ENCODE results near the gene HSD17B3.
"Not testable (repeated sequence)": the region's sequence is repeated elsewhere in the genome, so short reads cannot be mapped to it uniquely, and the experiment has no call there.

The HSD17B3 gene

GRCh38 chr9:96192710-96193109, 109.3 kb downstream of the HSD17B3 start:
- no peak for DNase-seq

GRCh38 chr9:96189995-96190394, 112.0 kb downstream of the HSD17B3 start:
- DNase-seq, result no peak

GRCh38 chr9:96189581-96189980, 112.4 kb downstream of the HSD17B3 start:
- not testable (repeated sequence) for DNase-seq

- DNase-seq, result no peak
These were observed 113.4 kb downstream of the HSD17B3 start for GRCh38 chr9:96188571-96188970.

GRCh38 chr9:96187151-96187555, 114.8 kb downstream of the HSD17B3 start:
- DNase-seq, result no peak

GRCh38 chr9:96186591-96187011, 115.4 kb downstream of the HSD17B3 start:
- no peak for DNase-seq

- DNase-seq, result no peak
These were observed 116.3 kb downstream of the HSD17B3 start for GRCh38 chr9:96185518-96186156.
